B cell (primary cell): ENCODE measurements around the gene C6orf136. TPM values are rescaled to one million over a fixed set of nuclear protein-coding genes. Genes with fewer than 3 reads are reported as not detected.
"Not testable (repeated sequence)": the region's sequence is repeated elsewhere in the genome, so short reads cannot be mapped to it uniquely, and the experiment has no call there.

Source experiments
- ATAC-seq: fragments of 200-7000 bp; cut with Tn5 transposase; one replicate; pipeline ENCODE4 v1.10.0; 2021; ENCODE audit warnings: low read depth, mild to moderate bottlenecking, moderate number of reproducible peaks, moderate library complexity
- CTCF ChIA-PET: fragments of 350-600 bp; sonication (Branson Sonifier 250); formaldehyde crosslinking; loops from one replicate; lab custom pipeline; 2021; ENCODE audit warnings: antibody characterized with exemption, inconsistent platforms; lab: Charles Lee
- POLR2A ChIA-PET: fragments of 350-600 bp; sonication (Branson Sonifier 250); formaldehyde crosslinking; loops from one replicate; lab custom pipeline; 2021; ENCODE audit warnings: antibody characterized with exemption; lab: Charles Lee
- DNase-seq: peaks from one replicate; pipeline ENCODE4 v3.0.0; 2013
- H2AFZ ChIP-seq: 2 replicates; pipeline ENCODE4 v1.6.1; 2012; ENCODE audit warnings: mild to moderate bottlenecking, low read depth, low read length; ENCODE audit not compliant: insufficient read depth, poor library complexity, severe bottlenecking
- H3K27ac ChIP-seq, 2 donors: 1 replicate in 1 of 2; 2 replicates in 1 of 2; pipeline ENCODE4 v1.5.1; 2012 to 2013; ENCODE audit warnings: low read length in 2 of 2, mild to moderate bottlenecking in 2 of 2, moderate library complexity in 1 of 2
- H3K27me3 ChIP-seq, 4 experiments: fragments of 200-600 bp in 1 of 4; sonication (generic) in 1 of 4; replicated peaks in 1 of 4; 1 replicate in 2 of 4; 2 replicates in 2 of 4; pipeline versions ENCODE4 v1.6.1 to v1.7.0; 2013 to 2016; ENCODE audit warnings: low read length in 3 of 4, mild to moderate bottlenecking in 2 of 4, mixed read lengths in 1 of 4, moderate library complexity in 1 of 4; ENCODE audit not compliant: insufficient read depth in 4 of 4, control insufficient read depth in 3 of 4; ENCODE audit errors: control extremely low read depth in 1 of 4
- H3K36me3 ChIP-seq, 2 experiments: replicated peaks in 1 of 2; 1 replicate in 1 of 2; 2 replicates in 1 of 2; pipeline versions ENCODE4 v1.6.1 to v1.7.1; 2013; ENCODE audit warnings: low read length in 1 of 2; ENCODE audit not compliant: insufficient read depth in 2 of 2, control insufficient read depth in 1 of 2; ENCODE audit errors: control extremely low read depth in 1 of 2, extremely low read depth in 1 of 2
- H3K4me1 ChIP-seq, 2 donors: fragments of 200-600 bp in 1 of 2; sonication (generic) in 1 of 2; 1 replicate in 1 of 2; 2 replicates in 1 of 2; pipeline versions ENCODE4 v1.5.1 to v1.6.1; 2013 to 2017; ENCODE audit warnings: low read length in 2 of 2; ENCODE audit not compliant: control insufficient read depth in 2 of 2, insufficient read depth in 2 of 2
- H3K4me2 ChIP-seq: replicated peaks from 2 replicates; pipeline ENCODE3; 2012; ENCODE audit warnings: mild to moderate bottlenecking, low read depth, low read length; ENCODE audit not compliant: poor library complexity, severe bottlenecking
- H3K4me3 ChIP-seq, 5 experiments: fragments of 200-600 bp in 1 of 5; sonication (generic) in 1 of 5; 1 replicate in 3 of 5; 2 replicates in 2 of 5; pipeline versions ENCODE4 v1.5.1 to v1.7.0; 2011 to 2016; ENCODE audit warnings: low read length in 4 of 5, mild to moderate bottlenecking in 4 of 5, low read depth in 2 of 5, control low read depth in 1 of 5, moderate library complexity in 1 of 5; ENCODE audit not compliant: insufficient read depth in 1 of 5; ENCODE audit errors: control extremely low read depth in 1 of 5, extremely low read depth in 1 of 5
- H3K79me2 ChIP-seq: fragments of 200-600 bp; sonication (generic); one replicate; pipeline ENCODE4 v1.6.0; 2016; ENCODE audit warnings: low read length; ENCODE audit not compliant: control insufficient read depth, insufficient read depth
- H3K9ac ChIP-seq: fragments of 200-600 bp; sonication (generic); 2 replicates; pipeline ENCODE4 v1.6.1; 2017; ENCODE audit warnings: mild to moderate bottlenecking, low read length, moderate library complexity
- H3K9me3 ChIP-seq, 3 donors: one replicate each; pipeline versions ENCODE4 v1.6.1 to v1.7.1; 2013; ENCODE audit warnings: low read length in 2 of 3; ENCODE audit not compliant: control insufficient read depth in 2 of 3, insufficient read depth in 1 of 3; ENCODE audit errors: control extremely low read depth in 1 of 3
- H4K20me1 ChIP-seq: 2 replicates; pipeline ENCODE4 v1.6.0; 2012; ENCODE audit warnings: mild to moderate bottlenecking, low read length; ENCODE audit not compliant: insufficient read depth, control insufficient read depth, poor library complexity, severe bottlenecking
- H3K27ac Mint-ChIP-seq: one replicate; pipeline ENCODE4 v1.8.0; 2021; ENCODE audit warnings: mixed read lengths
- H3K27me3 Mint-ChIP-seq: one replicate; pipeline ENCODE4 v1.8.0; 2021; ENCODE audit warnings: mixed read lengths
- H3K4me1 Mint-ChIP-seq: one replicate; pipeline ENCODE4 v1.8.0; 2021; ENCODE audit warnings: mixed read lengths
- H3K4me3 Mint-ChIP-seq: one replicate; pipeline ENCODE4 v1.8.0; 2021; ENCODE audit warnings: mixed read lengths
- H3K9me3 Mint-ChIP-seq: one replicate; pipeline ENCODE4 v1.8.0; 2022; ENCODE audit warnings: mixed read lengths; ENCODE audit not compliant: insufficient read depth
- EZH2 ChIP-seq: IDR thresholded peaks from 2 replicates; pipeline ENCODE4 v1.6.1; 2012; ENCODE audit warnings: borderline replicate concordance, low read depth, mild to moderate bottlenecking, moderate library complexity, low read length; ENCODE audit not compliant: insufficient read depth, poor library complexity, severe bottlenecking
- WGBS: methylation state at CpG from one replicate; pipeline ENCODE4 v1.1.5; 2013; ENCODE audit warnings: missing lambda C conversion rate; ENCODE audit not compliant: insufficient coverage; 5-methylcytosine and 5-hydroxymethylcytosine counted together
- intact Hi-C: fragments of 100-400 bp; cut with micrococcal nuclease; formaldehyde crosslinking; loops from one replicate; pipeline ENCODE4 v1.10.0; 2022
- polyA plus RNA-seq: library from polyadenylated mRNA; depleted of rRNA; stranded (reverse); fragments of >200 nt; gene quantifications from 2 replicates; pipeline ENCODE4 v1.2.3, GENCODE V29; 2012
- total RNA-seq, 2 donors: library from RNA; stranded (reverse); fragments of 120-200 nt in 1 of 2; gene quantifications; 1 replicate in 1 of 2; 2 replicates in 1 of 2; pipeline versions ENCODE4 v1.2.3 to v1.2.4, GENCODE V29; 2013 to 2022
- TF ChIP-seq, protein P1 (sequence below): fragments of 200-600 bp; IDR thresholded peaks from one replicate; pipeline ENCODE4 v1.8.0; 2022; ENCODE audit warnings: antibody characterized with exemption, mild to moderate bottlenecking

Gene C6orf136
- total and polyA plus RNA-seq, 2 donors (not counting 1 experiment from before 2014, with no cell fraction given), result 36.6 to 37.2 TPM

DNA sequence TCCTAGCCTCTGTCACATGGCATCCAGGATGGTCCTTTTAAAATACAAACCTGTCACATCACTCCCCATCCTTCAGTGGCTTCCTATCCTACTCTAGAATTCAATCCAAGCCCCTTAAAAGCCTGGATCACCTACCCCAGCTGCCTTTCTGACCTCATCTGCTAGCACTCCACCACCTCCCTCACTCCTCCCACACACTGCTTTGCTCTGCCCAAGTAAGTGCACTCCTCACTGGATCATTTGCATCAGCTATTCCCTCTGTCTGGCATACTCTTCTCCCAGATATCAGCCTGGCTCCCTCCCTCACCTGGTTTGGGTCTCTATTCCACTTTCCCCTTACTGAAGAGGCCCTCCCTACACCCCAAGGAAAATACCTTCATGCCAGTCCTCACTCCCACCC, 10.5 kb downstream of the C6orf136 start:
- no peak for DNase-seq
- Histone ChIP-seq H3K4me3 (no peak overlapping the region), H3K27ac (no peak overlapping the region), H3K4me2 (no peak overlapping the region), H3K9me3 (no peaks in the 10 kb centered on the region), H4K20me1 (no peaks in the 10 kb centered on the region), H2AFZ (no peak overlapping the region), H3K79me2 (peaks cover 5% of the 10 kb centered on the region), H3K27me3 (no peaks in the 10 kb centered on the region), H3K9ac (no peak overlapping the region), H3K36me3 (peaks cover 14 to 86% of the 10 kb centered on the region in 2 experiments), H3K4me1 (no peaks in the 10 kb centered on the region)
- no peaks in the 10 kb centered on the region for H3K27me3 Mint-ChIP-seq
- TF ChIP-seq, protein P1, sequence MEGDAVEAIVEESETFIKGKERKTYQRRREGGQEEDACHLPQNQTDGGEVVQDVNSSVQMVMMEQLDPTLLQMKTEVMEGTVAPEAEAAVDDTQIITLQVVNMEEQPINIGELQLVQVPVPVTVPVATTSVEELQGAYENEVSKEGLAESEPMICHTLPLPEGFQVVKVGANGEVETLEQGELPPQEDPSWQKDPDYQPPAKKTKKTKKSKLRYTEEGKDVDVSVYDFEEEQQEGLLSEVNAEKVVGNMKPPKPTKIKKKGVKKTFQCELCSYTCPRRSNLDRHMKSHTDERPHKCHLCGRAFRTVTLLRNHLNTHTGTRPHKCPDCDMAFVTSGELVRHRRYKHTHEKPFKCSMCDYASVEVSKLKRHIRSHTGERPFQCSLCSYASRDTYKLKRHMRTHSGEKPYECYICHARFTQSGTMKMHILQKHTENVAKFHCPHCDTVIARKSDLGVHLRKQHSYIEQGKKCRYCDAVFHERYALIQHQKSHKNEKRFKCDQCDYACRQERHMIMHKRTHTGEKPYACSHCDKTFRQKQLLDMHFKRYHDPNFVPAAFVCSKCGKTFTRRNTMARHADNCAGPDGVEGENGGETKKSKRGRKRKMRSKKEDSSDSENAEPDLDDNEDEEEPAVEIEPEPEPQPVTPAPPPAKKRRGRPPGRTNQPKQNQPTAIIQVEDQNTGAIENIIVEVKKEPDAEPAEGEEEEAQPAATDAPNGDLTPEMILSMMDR, result no peak
- TF ChIP-seq EZH2, result no peak
- POLR2A ChIA-PET, result no interaction called here
- no peak for ATAC-seq
- H3K4me1 Mint-ChIP-seq, result no peaks in the 10 kb centered on the region
- intact Hi-C loops, result no loop called here
- no peak overlapping the region for H3K4me3 Mint-ChIP-seq
- H3K27ac Mint-ChIP-seq, result no peak overlapping the region
- no peaks in the 10 kb centered on the region for H3K9me3 Mint-ChIP-seq
- CTCF ChIA-PET, result no interaction called here

DNA sequence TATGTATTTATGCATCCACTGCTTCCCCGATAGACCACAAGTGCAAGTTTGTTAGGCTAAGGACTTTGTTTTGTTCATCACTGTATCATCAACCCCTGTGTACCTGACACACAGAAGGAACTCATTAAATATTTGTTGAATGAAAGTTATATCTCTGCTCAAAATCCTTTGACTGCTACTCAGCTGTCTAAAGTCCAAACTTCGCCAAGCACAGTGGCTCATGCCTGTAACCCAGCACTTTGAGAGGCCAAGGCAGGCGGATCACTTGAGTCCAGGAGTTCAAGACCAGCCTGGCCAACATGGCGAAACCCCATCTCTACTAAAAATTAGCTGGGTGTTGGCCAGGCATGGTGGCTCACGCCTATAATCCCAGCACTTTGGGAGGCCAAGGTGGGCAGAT, 11.0 kb downstream of the C6orf136 start:
- H3K4me3 Mint-ChIP-seq, H3K27ac ChIP-seq, CTCF ChIA-PET, DNase-seq, ATAC-seq, H3K27ac Mint-ChIP-seq, H3K4me2 ChIP-seq, H4K20me1 ChIP-seq, H3K9me3 ChIP-seq, H3K27me3 ChIP-seq, H3K79me2 ChIP-seq, H3K4me3 ChIP-seq, H2AFZ ChIP-seq, H3K4me1 ChIP-seq, intact Hi-C loops, POLR2A ChIA-PET, H3K9me3 Mint-ChIP-seq, H3K9ac ChIP-seq, H3K4me1 Mint-ChIP-seq, H3K27me3 Mint-ChIP-seq: not testable (repeated sequence)
- 94% methylated on average over 3 of the region's 5 CpGs for WGBS
- peaks cover 16 to 86% of the 10 kb centered on the region in 2 experiments for H3K36me3 ChIP-seq
